Ovary (tissue), 9 donors: ENCODE data around the gene IWS1. TPM values are rescaled to one million over a fixed set of nuclear protein-coding genes. Genes with fewer than 3 reads are reported as not detected.
"Not testable (repeated sequence)": the region's sequence is repeated elsewhere in the genome, so short reads cannot be mapped to it uniquely, and the experiment has no call there.

Source experiments
- DNase-seq, 5 donors: peaks; one replicate each; pipeline ENCODE4 v3.0.0-alpha.2; 2019 to 2020
- H3K27ac ChIP-seq, 2 donors: fragments of 200-600 bp; one replicate each; pipeline versions ENCODE4 v1.5.1 to v1.8.0; 2019 to 2022
- H3K27me3 ChIP-seq: fragments of 200-600 bp; one replicate; pipeline ENCODE4 v1.8.0; 2022
- H3K36me3 ChIP-seq: fragments of 200-600 bp; sonication (generic); one replicate; pipeline ENCODE4 v1.5.1; 2019
- H3K4me1 ChIP-seq: one replicate; pipeline ENCODE4 v1.8.1; 2013; ENCODE audit warnings: mild to moderate bottlenecking, moderate library complexity; ENCODE audit not compliant: insufficient read depth
- H3K4me3 ChIP-seq: fragments of 200-600 bp; sonication (generic); one replicate; pipeline ENCODE4 v1.5.1; 2017
- H3K9me3 ChIP-seq, 2 donors: fragments of 200-600 bp in 1 of 2; sonication (generic) in 1 of 2; one replicate each; pipeline versions ENCODE4 v1.5.1 to v1.8.1; 2013 to 2019; ENCODE audit warnings: mild to moderate bottlenecking in 1 of 2, moderate library complexity in 1 of 2
- CTCF ChIP-seq, 3 donors: fragments of 450-650 bp in 2 of 3; fragments of 200-600 bp in 1 of 3; IDR thresholded peaks; one replicate each; pipeline versions ENCODE4 v1.5.1 to v1.8.0; 2016 to 2022; ENCODE audit warnings: antibody characterized with exemption in 3 of 3, mild to moderate bottlenecking in 1 of 3
- EP300 ChIP-seq: sonication (generic); formaldehyde crosslinking; IDR thresholded peaks from one replicate; pipeline ENCODE4 v1.6.1; 2017; ENCODE audit warnings: antibody characterized with exemption
- POLR2A ChIP-seq: fragments of 450-650 bp; IDR thresholded peaks from one replicate; pipeline ENCODE4 v1.6.1; 2017; ENCODE audit warnings: antibody characterized with exemption, mild to moderate bottlenecking, moderate library complexity
- WGBS, 3 donors: extraction: QIAGEN DNeasy Blood & Tissue Kit in 1 of 3; methylation state at CpG; one replicate each; pipeline versions ENCODE4 v1.1.5 to v1.1.7; 2013 to 2017; 5-methylcytosine and 5-hydroxymethylcytosine counted together
- intact Hi-C, 4 donors: fragments of 100-400 bp; cut with DNase I; formaldehyde crosslinking; loops; one replicate each; pipeline versions ENCODE4 v1.11.0 to v1.15.1; 2022 to 2023
- polyA plus RNA-seq, 2 donors: library from polyadenylated mRNA; stranded (reverse); fragments of 200-250 nt in 1 of 2; fragments of 350-450 nt in 1 of 2; fragmentation: Illumina TruSeq in 1 of 2; extraction: RNeasy Lipid Tissue Mini Kit (QIAGEN cat#74804) in 1 of 2; gene quantifications; one replicate each; pipeline ENCODE4 v1.2.3, GENCODE V29; 2013 to 2014
- total RNA-seq, 7 donors: library from RNA; depleted of rRNA in 2 of 7; stranded (reverse); fragments of >200 nt in 2 of 7; fragmentation: NEBNext Ultra II Directional in 3 of 7; extraction: Animal tissue kit (Norgen Biotek cat#: 25700) in 3 of 7; gene quantifications; one replicate each; pipeline versions ENCODE4 v1.1.0 to v1.2.4, GENCODE V29; 2016 to 2023
- donor health status: DM: no; HTN: no; CAD: no; lungs with moderate emphysema.
- donor health status: DM: no; HTN: no; CAD: no.
- donor health status: Bipolar disorder and iron deficiency.
- donor health status: DM: yes; HTN: yes; CAD: no.
- donor health status: DM: no; HTN: no; CAD: no.
- donor health status: DM: yes; HTN: yes; CAD: no.

Gene IWS1
- total and polyA plus RNA-seq, 9 donors: 13.9 to 29.0 (median 25.8) TPM

DNA sequence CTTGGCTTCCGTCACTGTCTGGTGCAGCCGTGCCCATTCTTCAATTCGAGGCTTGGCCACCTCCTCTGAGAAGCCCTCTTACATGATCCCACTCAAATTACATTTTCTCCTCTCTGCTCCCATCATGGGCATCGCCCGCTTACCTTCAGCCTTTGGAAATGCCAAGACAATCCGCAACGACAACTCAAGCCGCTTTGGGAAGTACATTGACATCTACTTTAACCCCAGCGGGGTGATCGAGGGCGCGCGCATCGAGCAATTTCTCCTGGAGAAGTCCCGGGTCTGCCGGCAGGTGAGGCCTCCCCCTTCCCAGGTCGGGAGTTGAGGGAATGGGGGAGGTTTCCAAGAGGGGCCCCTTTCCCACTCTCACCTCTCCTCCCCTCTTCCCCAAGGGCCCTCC is 47.5 kb upstream of the IWS1 start:
- WGBS, 3 donors: 87 to 92% (median 89%) methylated on average over 17 of the region's 17 CpGs
- TF ChIP-seq POLR2A: no peak
- TF ChIP-seq CTCF (IDR thresholded peaks at IDR 0.05): no peak
- no peak for TF ChIP-seq EP300
- H3K27me3 ChIP-seq: no peaks in the 10 kb centered on the region
- no peaks in the 10 kb centered on the region for H3K9me3 ChIP-seq
- no peak overlapping the region for H3K27ac ChIP-seq
- no peaks in the 10 kb centered on the region for H3K36me3 ChIP-seq
- no peak overlapping the region for H3K4me3 ChIP-seq
- peak in 1 of 5 donors; percentile 14 for DNase-seq
- H3K4me1 ChIP-seq: peaks cover 5% of the 10 kb centered on the region
- intact Hi-C loops: no loop called here

- H3K27me3 ChIP-seq: no peaks in the 10 kb centered on the region
- peaks cover 5% of the 10 kb centered on the region for H3K4me1 ChIP-seq
- intact Hi-C loops: no loop called here
- WGBS, 3 donors: 85 to 91% (median 90%) methylated on average over 6 of the region's 6 CpGs
- no peak overlapping the region for H3K4me3 ChIP-seq
- peak in 1 of 5 donors; percentile 10 for DNase-seq
- TF ChIP-seq POLR2A (no peak), CTCF (IDR thresholded peaks at IDR 0.05) (no peak), EP300 (no peak)
- H3K36me3 ChIP-seq: no peaks in the 10 kb centered on the region
- no peak overlapping the region for H3K27ac ChIP-seq
- H3K9me3 ChIP-seq: no peaks in the 10 kb centered on the region
Observed at GRCh38 chr2:127573298-127573697, 47.0 kb upstream of the IWS1 start.

DNA sequence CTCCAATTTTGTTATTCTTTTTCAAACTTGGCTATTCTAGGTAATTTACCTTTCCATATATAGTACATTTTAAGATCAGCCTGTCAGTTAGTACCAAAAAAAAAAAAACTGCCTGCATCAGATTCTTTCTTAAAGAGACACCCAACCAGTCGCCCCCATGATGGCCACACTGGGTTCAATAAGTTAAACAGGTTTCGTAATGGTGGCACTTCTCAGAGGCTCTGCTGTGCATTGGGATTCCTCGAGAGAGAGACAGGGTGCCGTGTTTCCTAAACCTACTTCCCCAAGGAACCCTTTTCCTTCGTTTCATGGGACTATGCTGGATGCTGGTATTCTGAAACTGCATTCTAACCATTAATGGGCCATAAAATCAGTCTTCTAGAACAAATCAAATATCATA is 46.6 kb upstream of the IWS1 start:
- Histone ChIP-seq H3K36me3 (no peaks in the 10 kb centered on the region), H3K4me3 (no peak overlapping the region), H3K4me1 (peaks cover 5% of the 10 kb centered on the region), H3K27me3 (no peaks in the 10 kb centered on the region), H3K27ac (no peak overlapping the region), H3K9me3 (no peaks in the 10 kb centered on the region)
- TF ChIP-seq POLR2A: no peak
- TF ChIP-seq EP300: no peak
- TF ChIP-seq CTCF (IDR thresholded peaks at IDR 0.05): no peak
- intact Hi-C loops: no loop called here
- DNase-seq: no peak
- 86 to 94% (median 93%) methylated on average over 5 of the region's 5 CpGs for WGBS, 3 donors

DNA sequence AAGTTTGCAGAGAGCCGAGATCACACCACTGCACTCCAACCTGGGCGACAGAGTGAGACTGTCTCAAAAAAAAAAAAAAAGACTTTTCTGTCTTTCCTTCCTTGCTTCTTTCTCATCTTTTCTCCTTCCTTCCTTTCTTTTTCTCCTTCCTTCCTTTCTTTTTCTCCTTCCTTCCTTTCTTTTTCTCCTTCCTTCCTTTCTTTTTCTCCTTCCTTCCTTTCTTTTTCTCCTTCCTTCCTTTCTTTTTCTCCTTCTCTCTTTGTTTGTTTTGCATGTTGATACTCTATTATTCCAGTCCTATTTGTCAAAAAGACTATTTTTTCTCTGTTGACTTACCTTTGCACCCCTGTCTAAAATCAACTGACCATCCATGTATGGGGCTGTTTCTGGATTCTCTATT is 46.1 kb upstream of the IWS1 start:
- H3K4me1 ChIP-seq, H3K4me3 ChIP-seq, H3K27ac ChIP-seq, DNase-seq, H3K36me3 ChIP-seq, H3K27me3 ChIP-seq, intact Hi-C loops, H3K9me3 ChIP-seq: not testable (repeated sequence)
- WGBS, 3 donors: 92 to 97% (median 94%) methylated on average over 2 of the region's 2 CpGs

DNA sequence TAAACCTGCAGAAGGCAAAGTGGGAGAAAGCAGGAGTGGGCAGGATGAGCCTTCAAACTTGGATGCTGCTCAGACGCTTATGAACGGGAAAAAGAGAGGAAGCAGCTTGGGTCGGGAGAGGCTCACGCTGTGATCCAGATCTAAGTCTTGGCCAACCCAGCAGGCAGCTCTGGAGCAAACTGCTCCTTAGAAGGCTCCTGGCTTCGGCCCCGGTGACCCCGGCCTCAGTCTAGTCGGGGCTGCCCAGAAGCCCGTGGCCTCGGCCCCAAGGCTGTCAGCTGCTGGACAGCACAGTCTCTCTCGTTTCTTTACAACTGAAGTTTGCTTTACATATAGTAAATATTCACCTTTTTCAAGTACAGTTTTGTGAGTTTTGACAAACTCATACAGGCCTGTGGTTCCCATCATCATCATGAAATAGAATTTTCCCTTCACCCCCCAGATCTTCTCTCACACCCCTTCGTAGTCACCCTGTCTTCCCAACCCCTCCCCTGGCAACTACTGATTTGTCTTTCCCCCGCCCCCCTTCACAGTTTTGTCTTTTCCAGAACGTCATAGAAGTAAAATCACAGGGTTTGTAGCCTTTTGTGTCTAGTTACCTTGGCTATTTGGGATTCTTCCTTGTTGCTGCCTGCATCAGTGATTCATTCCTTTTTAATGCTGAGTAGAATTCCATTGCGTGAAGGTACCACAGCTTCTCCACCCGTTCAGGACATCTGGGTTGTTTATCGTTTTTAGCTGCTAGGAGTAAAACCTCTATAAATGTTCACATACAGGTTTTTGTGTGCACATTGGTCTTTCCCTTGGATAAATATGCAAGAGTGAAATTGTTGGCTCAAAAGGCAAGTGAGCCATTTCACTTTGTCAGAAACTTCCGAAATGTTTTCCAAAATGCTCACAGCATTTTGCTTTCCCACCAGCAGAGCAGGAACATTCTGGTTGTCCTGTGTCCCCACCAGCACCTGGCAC is 44.3 kb upstream of the IWS1 start:
- DNase-seq: peak in 1 of 5 donors; percentile 59
- H3K27ac ChIP-seq: no peak overlapping the region
- intact Hi-C loops: no loop called here

More for the DNA sequence above, 44.3 kb upstream of the IWS1 start:
- WGBS, 3 donors: 30 to 37% (median 37%) methylated on average over 18 of the region's 18 CpGs
- Histone ChIP-seq H3K27me3 (no peaks in the 10 kb centered on the region), H3K36me3 (no peaks in the 10 kb centered on the region), H3K4me3 (no peak overlapping the region), H3K4me1 (peaks cover 5% of the 10 kb centered on the region), H3K9me3 (no peaks in the 10 kb centered on the region)
- TF ChIP-seq POLR2A: no peak
- no peak for TF ChIP-seq EP300
- no peak for TF ChIP-seq CTCF (IDR thresholded peaks at IDR 0.05)
